WI38 (cell line): ENCODE measurements around the gene ROS1.

Experiments used
- H3K4me3 ChIP-seq: 2 replicates; pipeline ENCODE4 v1.5.1; 2011; ENCODE audit warnings: low read depth, mild to moderate bottlenecking, control low read depth, low read length
- CTCF ChIP-seq: IDR thresholded peaks from 2 replicates; pipeline ENCODE4 v1.5.1; 2012; ENCODE audit warnings: low read depth, mild to moderate bottlenecking, control low read depth, low read length

Gene ROS1

GRCh38 chr6:117352466-117353081 is 73.2 kb downstream of the ROS1 start:
- peak; percentile 26 for TF ChIP-seq CTCF
- H3K4me3 ChIP-seq = no peak overlapping the region

- no peak overlapping the region for H3K4me3 ChIP-seq
- no peak for TF ChIP-seq CTCF
These were observed 74.2 kb downstream of the ROS1 start for GRCh38 chr6:117351521-117351920.

- TF ChIP-seq CTCF = peak; percentile 3; the same call in 1 of the 2 replicates
- H3K4me3 ChIP-seq = no peak overlapping the region
These were observed 79.4 kb downstream of the ROS1 start for GRCh38 chr6:117346142-117346930.

- no peak for TF ChIP-seq CTCF
- no peak overlapping the region for H3K4me3 ChIP-seq
These were observed 80.5 kb downstream of the ROS1 start for GRCh38 chr6:117345292-117345610.

- no peak overlapping the region for H3K4me3 ChIP-seq
- TF ChIP-seq CTCF = no peak
These were observed 81.1 kb downstream of the ROS1 start for GRCh38 chr6:117344444-117345291.

GRCh38 chr6:117338567-117338966 is 87.2 kb downstream of the ROS1 start:
- H3K4me3 ChIP-seq = no peak overlapping the region
- no peak for TF ChIP-seq CTCF
